Measurements from ENCODE around the gene GTF2F2.
"Not testable (repeated sequence)": the region's sequence is repeated elsewhere in the genome, so short reads cannot be mapped to it uniquely, and the experiment has no call there.

GTF2F2 gene

GRCh38 chr13:45180713-45181601, 60.6 kb downstream of the GTF2F2 start:
- no peak for DNase-seq

- no peak for DNase-seq
These were observed 64.4 kb downstream of the GTF2F2 start for GRCh38 chr13:45184693-45185092.

- no peak for DNase-seq
These were observed 65.0 kb downstream of the GTF2F2 start for GRCh38 chr13:45185286-45185685.

DNA sequence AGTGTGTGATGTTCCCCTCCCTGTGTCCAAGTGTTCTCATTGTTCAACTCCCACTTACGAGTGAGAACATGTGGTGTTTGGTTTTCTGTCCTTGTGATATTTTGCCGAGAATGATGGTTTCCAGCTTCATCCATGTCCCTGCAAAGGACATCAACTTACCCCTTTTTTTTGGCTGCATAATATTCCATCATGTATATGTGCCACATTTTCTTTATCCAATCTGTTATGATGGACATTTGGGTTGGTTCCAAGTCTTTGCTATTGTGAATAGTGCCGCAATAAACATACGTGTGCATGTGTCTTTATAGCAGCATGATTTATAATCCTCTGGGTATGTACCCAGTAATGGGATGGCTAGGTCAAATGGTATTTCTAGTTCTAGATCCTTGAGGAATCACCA, 68.8 kb downstream of the GTF2F2 start:
- DNase-seq: not testable (repeated sequence)

GRCh38 chr13:45189511-45189910, 69.2 kb downstream of the GTF2F2 start:
- not testable (repeated sequence) for DNase-seq

GRCh38 chr13:45191874-45192273, 71.6 kb downstream of the GTF2F2 start:
- DNase-seq: no peak

- DNase-seq: peak; percentile 38 to 83
These were observed 74.0 kb downstream of the GTF2F2 start for GRCh38 chr13:45194081-45194939.

- no peak for DNase-seq
These were observed 75.1 kb downstream of the GTF2F2 start for GRCh38 chr13:45195421-45195820.

DNA sequence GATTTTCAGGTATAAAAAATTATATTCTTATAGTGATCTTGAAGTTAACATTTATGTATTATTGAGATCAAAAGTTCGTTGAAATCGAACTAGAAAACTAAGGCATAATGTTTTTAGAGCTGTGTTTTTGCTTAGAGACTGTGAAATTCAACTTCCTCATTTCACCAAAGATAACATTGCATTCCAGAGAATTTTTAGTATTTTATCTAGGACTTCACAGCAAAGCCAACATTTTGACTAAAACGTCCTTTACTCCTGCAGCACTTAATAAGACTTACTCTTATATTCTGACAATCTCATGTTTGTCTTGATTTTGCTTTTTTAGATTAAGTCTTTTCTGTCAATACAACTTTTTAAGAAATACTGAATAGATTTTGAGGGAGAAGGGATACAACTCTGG, 75.8 kb downstream of the GTF2F2 start:
- DNase-seq: no peak

DNA sequence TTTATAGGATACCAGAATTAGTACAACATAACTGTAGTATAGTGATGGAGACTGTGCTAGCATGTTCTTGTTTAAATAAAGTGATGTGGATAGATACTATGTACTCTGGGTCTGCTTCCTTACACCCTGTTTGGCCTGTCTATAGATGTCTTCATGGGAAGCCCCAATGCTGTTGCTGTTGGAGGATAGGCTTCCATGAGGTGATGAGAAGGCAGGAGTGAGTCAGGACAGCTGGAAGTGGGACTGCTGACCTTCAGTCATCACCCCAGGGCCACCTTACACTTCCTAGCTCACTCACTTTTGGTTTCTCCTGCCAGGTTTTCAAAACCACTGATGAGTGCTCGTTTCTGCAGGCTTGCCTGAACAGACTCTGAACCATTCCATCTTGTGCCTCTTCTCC, 76.3 kb downstream of the GTF2F2 start:
- no peak for DNase-seq

- no peak for DNase-seq
These were observed 77.7 kb downstream of the GTF2F2 start for GRCh38 chr13:45198041-45198440.

- DNase-seq: no peak
These were observed 78.6 kb downstream of the GTF2F2 start for GRCh38 chr13:45198924-45199323.

DNA sequence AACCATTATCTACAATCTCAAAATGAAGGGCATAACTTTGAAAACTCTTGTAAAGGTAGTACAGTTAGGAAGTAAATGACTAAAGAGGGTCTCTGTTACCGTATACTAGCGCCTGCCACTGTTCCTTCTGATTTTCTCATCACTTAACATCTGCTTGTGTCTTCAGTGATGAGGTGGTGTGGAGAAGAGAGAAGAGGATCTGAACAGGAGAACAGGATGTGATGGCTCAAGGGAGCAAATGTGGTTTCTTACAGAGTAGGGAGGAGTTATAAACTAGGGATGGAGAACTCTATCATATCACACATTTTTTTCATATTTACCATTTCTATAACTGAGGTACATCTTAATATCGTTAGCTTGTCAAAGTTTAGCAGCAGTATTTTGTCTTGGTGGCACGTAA, 79.4 kb downstream of the GTF2F2 start:
- DNase-seq: no peak

DNA sequence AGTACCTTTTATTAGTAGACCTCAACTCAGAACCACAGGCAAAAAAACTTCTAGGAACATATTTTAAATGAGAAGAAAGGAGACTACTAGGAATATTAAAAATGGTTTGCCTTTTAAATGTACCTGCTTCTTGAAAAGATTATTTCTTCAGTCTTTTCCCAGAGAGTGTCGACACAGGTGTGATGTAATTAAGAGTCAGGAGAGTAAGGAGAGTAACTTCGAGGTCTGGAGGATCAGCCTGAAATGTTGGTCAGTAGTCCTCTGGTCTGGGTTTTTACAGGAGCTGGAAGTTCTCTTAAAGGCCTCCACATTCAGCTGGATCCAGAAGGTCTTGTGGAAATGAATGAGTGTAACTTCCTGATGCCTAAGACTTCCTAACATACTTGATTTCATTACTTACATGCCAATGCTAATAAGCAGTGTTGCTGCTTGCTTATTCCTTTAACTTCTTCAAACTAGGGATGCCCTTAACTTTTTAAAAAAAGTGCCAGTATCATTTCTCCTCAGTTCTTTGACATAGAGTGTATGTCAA, 80.5 kb downstream of the GTF2F2 start, which contains the start of gene KCTD4:
Gene KCTD4, minus strand, starts transcription at position 345 of the 532 bp plus-strand sequence. CDS start 6,478 bp downstream, outside the sequence.
- no peak for DNase-seq

GRCh38 chr13:45205124-45205523, 84.8 kb downstream of the GTF2F2 start:
- DNase-seq: no peak

- DNase-seq: no peak
These were observed 86.0 kb downstream of the GTF2F2 start for GRCh38 chr13:45206340-45206739.

DNA sequence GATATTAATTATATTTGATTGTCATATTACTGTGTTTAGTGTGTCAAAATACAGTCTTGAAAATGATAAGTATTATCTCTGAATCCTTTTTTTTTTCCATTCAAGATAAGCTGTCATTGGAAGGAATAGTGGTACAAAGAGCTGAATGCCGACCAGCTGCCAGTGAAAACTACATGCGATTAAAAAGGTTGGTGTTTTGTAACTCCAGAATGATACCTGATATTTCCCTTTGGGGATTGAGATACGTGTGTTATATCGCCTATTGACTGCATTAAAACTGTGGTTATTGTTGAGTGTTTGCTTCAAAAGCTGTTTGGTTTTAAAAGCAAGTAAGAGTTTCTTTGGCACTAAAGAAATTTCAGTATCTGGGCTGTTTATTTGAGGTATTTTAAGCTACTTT, 87.0 kb downstream of the GTF2F2 start:
- no peak for DNase-seq

DNA sequence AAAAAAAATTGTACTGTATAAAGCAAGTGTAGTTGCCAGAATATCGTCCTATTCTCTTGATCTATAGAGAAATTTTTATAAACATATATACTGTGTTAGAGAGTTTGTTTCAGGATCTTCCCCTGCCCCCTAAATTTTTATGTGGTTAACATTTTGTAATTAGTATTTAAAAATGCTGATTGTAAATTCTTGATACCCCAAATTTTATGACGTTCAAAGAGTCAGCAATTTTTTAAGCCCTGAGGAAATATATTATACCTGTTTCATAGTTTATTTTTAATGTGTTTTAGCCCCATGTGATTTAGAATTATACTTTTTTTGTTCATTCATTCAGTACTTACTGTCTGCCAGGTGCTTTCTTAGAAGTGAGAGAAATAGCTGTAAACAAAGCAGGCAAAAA, 87.8 kb downstream of the GTF2F2 start:
- no peak for DNase-seq

DNA sequence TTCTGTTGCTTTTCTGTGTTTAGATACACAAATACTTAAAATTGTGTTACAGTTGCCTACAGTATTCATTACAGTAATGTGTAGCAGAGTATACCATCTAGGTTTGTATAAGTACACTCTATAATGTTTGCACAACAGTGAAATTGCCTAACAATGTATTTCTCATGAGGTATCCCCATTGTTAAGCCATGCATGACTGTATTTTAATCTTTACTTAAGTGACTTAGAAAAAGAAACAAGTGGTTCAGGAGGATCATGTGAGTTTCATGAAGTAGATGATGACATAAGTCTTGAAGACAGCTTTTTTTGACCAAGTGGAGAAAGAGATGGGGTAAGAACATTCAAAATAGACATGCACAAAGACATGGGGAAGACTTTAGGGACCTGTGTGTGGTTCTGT, 88.9 kb downstream of the GTF2F2 start:
- DNase-seq: no peak

DNA sequence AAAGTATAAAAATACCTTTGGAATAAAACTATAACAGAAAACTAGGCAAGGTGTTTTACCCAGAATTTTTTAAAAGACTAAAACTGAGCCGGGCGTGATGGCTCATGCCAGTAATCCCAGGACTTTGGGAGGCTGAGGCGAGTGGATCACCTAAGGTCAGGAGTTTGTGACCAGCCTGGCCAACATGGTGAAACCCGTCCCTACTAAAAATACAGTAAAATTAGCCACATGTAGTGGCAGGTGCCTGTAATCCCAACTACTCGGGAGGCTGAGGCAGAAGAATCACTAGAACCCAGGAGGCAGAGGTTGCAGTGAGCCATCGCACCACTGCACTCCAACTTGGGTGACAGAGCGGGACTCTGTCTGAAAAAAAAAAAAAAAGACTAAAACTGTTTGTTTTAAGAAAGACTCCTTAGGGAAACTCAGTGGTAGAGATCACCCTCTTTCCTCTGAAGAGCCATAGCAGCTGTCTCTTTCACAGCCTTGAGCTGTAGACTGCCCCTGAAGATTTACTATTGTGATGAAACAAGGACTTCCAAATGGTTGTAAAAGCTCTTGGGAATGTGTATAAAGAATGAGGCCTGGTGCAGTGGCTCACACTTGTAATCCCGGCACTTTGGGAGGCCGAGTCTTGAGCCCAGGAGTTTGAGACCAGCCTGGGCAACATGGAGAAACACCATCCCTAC, 95.2 kb downstream of the GTF2F2 start:
- no peak for DNase-seq

- no peak for DNase-seq
These were observed 95.9 kb downstream of the GTF2F2 start for GRCh38 chr13:45216193-45216592.

DNA sequence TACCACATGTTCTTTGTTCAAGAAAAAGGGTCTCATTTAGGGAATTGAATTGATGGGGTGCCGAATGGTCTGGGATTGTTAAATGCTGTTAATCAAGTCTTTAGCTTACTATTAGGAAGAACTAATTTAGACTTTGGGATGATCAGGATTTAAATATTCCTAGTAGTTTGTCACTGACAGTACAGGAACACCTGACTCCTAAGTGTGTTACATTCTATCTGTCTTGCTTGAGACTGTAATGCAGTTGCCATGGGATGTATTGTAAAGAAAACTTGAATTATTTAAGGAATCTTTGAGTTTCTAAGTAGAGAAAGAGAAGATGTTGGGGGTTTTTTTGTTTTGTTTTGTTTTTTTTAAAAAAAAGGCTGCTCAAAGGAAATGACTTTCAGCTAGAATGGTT, 98.4 kb downstream of the GTF2F2 start:
- no peak for DNase-seq
